Frontal cortex (tissue), 4 donors: ENCODE results near the gene TWIST2. TPM values are rescaled to one million over a fixed set of nuclear protein-coding genes. Genes with fewer than 3 reads are reported as not detected.

Experiments
- DNase-seq, 2 donors: peaks; one replicate each; pipeline ENCODE4 v3.0.0; 2012; ENCODE audit warnings: low spot score in 2 of 2
- FAIRE-seq: peaks from 2 replicates; lab custom pipeline; 2012; peaks lifted over from hg19 to GRCh38; lab: Jason Lieb, UNC
- total RNA-seq: library from RNA; depleted of rRNA; stranded (reverse); fragments of >200 nt; gene quantifications from one replicate; pipeline ENCODE4 v1.2.3, GENCODE V29; 2014
- donor health status: control.
- donor health status: control.
- donor health status: control.

The TWIST2 gene
- total RNA-seq, 1 donor from 2014 or later, result not detected

GRCh38 chr2:238884122-238884811, 36.4 kb downstream of the TWIST2 start:
- FAIRE-seq (no peak), DNase-seq (no peak)

- DNase-seq (no peak), FAIRE-seq (no peak)
Observed at GRCh38 chr2:238884812-238885408, 37.0 kb downstream of the TWIST2 start.

GRCh38 chr2:238886453-238887094, 38.7 kb downstream of the TWIST2 start:
- no peak for FAIRE-seq
- no peak for DNase-seq

- FAIRE-seq (no peak), DNase-seq (no peak)
Observed at GRCh38 chr2:238887616-238888015, 39.7 kb downstream of the TWIST2 start.

- FAIRE-seq, result no peak
- DNase-seq, result no peak
Observed at GRCh38 chr2:238888781-238889180, 40.9 kb downstream of the TWIST2 start.

GRCh38 chr2:238890131-238890530, 42.2 kb downstream of the TWIST2 start:
- DNase-seq (no peak), FAIRE-seq (no peak)

GRCh38 chr2:238890618-238891456, 43.0 kb downstream of the TWIST2 start:
- no peak for FAIRE-seq
- no peak for DNase-seq

GRCh38 chr2:238891457-238892203, 43.7 kb downstream of the TWIST2 start:
- DNase-seq (peak in 1 of 2 donors; percentile 29), FAIRE-seq (no peak)

GRCh38 chr2:238892204-238892500, 44.3 kb downstream of the TWIST2 start:
- FAIRE-seq (no peak), DNase-seq (no peak)

- no peak for FAIRE-seq
- no peak for DNase-seq
Observed at GRCh38 chr2:238892796-238893195, 44.9 kb downstream of the TWIST2 start.

GRCh38 chr2:238893349-238894000, 45.6 kb downstream of the TWIST2 start:
- FAIRE-seq (no peak), DNase-seq (no peak)

- DNase-seq, result no peak
- FAIRE-seq, result no peak
Observed at GRCh38 chr2:238894226-238894949, 46.5 kb downstream of the TWIST2 start.

- DNase-seq (no peak), FAIRE-seq (no peak)
Observed at GRCh38 chr2:238894950-238895298, 47.0 kb downstream of the TWIST2 start.

- FAIRE-seq, result no peak
- DNase-seq, result no peak
Observed at GRCh38 chr2:238895361-238895882, 47.5 kb downstream of the TWIST2 start.

- peak; percentile 25 to 35 for DNase-seq
Observed at GRCh38 chr2:238895891-238896600, 48.2 kb downstream of the TWIST2 start.

GRCh38 chr2:238896641-238897040, 48.8 kb downstream of the TWIST2 start:
- no peak for FAIRE-seq
- DNase-seq, result no peak

More at GRCh38 chr2:238895891-238896600, 48.2 kb downstream of the TWIST2 start:
- no peak for FAIRE-seq

GRCh38 chr2:238897122-238897880, 49.4 kb downstream of the TWIST2 start:
- DNase-seq (no peak), FAIRE-seq (no peak)
